Karpas-422 (cell line): ENCODE results near the gene CRISPLD2. TPM values are rescaled to one million over a fixed set of nuclear protein-coding genes. Genes with fewer than 3 reads are reported as not detected.

ENCODE experiments used
- DNase-seq: peaks from one replicate; pipeline ENCODE4 v3.0.0-alpha.2; 2015
- H2AFZ ChIP-seq: fragments of 200-600 bp; sonication (generic); 2 replicates; pipeline ENCODE4 v1.6.1; 2014; ENCODE audit warnings: antibody characterized with exemption, low read length, mixed read lengths
- H3K27ac ChIP-seq: fragments of 200-600 bp; sonication (generic); 2 replicates; pipeline ENCODE4 v1.5.1; 2014; ENCODE audit warnings: mild to moderate bottlenecking, low read length, moderate library complexity
- H3K27me3 ChIP-seq: fragments of 200-600 bp; sonication (generic); 2 replicates; pipeline ENCODE4 v1.6.1; 2014; ENCODE audit warnings: low read length, mixed read lengths
- H3K36me3 ChIP-seq: fragments of 200-600 bp; sonication (generic); 2 replicates; pipeline ENCODE4 v1.6.1; 2014; ENCODE audit warnings: low read length, mixed read lengths; ENCODE audit not compliant: insufficient read depth
- H3K4me1 ChIP-seq: fragments of 200-600 bp; sonication (generic); 2 replicates; pipeline ENCODE4 v1.6.1; 2014; ENCODE audit warnings: mild to moderate bottlenecking, low read length, mixed read lengths
- H3K4me2 ChIP-seq: fragments of 200-600 bp; sonication (generic); 2 replicates; pipeline ENCODE4 v1.6.1; 2014; ENCODE audit warnings: low read length, low read depth, mild to moderate bottlenecking; ENCODE audit not compliant: poor library complexity, severe bottlenecking
- H3K4me3 ChIP-seq: fragments of 200-600 bp; sonication (generic); 2 replicates; pipeline ENCODE4 v1.5.1; 2014; ENCODE audit warnings: mild to moderate bottlenecking, antibody characterized with exemption, low read length, mixed read lengths
- H3K79me2 ChIP-seq: fragments of 200-600 bp; sonication (generic); 2 replicates; pipeline ENCODE4 v1.6.1; 2014; ENCODE audit warnings: mild to moderate bottlenecking, low read length, mixed read lengths
- H3K9ac ChIP-seq: fragments of 200-600 bp; sonication (generic); 2 replicates; pipeline ENCODE4 v1.6.0; 2014; ENCODE audit warnings: low read length
- H3K9me2 ChIP-seq: fragments of 200-600 bp; sonication (generic), shearing (Covaris generic); replicated peaks from 2 replicates; pipeline ENCODE4 v1.6.0; 2014; ENCODE audit warnings: mild to moderate bottlenecking, low read length, moderate library complexity; ENCODE audit not compliant: insufficient read depth
- H3K9me3 ChIP-seq: fragments of 300-700, 200-600 bp; sonication (generic); 2 replicates; pipeline ENCODE4 v1.6.1; 2014; ENCODE audit warnings: low read length, mixed read lengths
- H4K20me1 ChIP-seq: fragments of 200-600 bp; sonication (generic); 2 replicates; pipeline ENCODE4 v1.6.1; 2014; ENCODE audit warnings: mild to moderate bottlenecking, antibody characterized with exemption, low read length, low read depth; ENCODE audit not compliant: insufficient read depth
- total RNA-seq: library from RNA; depleted of rRNA; stranded (reverse); fragments of >200 nt; shearing (Covaris generic); gene quantifications from 2 replicates; pipeline ENCODE4 v1.2.3, GENCODE V29; 2014; ENCODE audit warnings: low replicate concordance

CRISPLD2 gene
- total RNA-seq, 1 experiment from 2014 or later = not detected

- no peak overlapping the region for H3K4me3 ChIP-seq
Measured at GRCh38 chr16:84842516-84843148, 22.8 kb downstream of the CRISPLD2 start.

DNA sequence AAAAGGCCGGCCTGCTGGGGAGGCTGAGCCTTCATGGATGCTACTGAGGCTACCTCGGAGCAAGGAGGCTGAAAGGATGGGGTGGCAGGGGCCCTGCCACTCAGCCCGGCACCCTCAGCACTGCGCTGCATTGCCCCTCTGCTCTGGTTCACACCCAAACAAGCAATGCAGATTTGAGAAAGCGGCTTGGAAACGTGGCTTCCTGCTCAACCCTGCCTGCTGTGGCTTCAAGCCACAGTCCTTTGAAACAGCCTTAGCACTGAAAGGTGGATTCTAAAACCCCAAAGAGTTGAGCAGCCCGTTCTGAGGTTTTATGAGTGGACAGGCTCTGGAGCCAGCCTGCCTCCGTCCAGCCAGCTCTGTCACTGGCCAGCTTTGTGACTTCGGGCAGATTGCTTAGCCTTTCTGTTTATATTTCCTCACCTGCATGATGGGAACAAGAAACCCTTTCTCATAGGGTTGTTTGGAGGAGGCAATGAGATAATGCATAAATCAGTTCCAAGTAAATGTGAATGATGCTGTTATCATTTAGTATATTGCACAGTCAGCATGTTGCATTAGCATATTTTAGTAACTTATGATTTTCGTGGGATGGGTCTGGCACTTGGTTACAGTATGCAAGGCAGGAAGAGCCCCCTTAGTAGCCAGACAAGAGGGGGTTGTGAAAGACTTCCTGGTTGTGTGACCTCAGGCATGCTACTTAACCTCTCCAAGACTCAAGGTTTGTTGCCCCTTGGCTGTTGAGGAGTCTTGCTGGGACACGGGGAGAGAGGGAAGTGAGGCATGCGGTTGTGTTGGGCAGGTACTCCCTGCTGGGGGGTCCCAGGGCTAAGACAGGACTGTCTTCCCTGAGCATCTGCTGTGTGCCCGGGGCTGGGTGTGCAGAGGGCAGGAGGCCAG lies 23.6 kb downstream of the CRISPLD2 start:
- no peaks in the 10 kb centered on the region for H3K4me1 ChIP-seq
- H3K4me3 ChIP-seq = no peak overlapping the region
- no peak overlapping the region for H3K9ac ChIP-seq
- no peak overlapping the region for H3K4me2 ChIP-seq
- no peak for DNase-seq
- no peaks in the 10 kb centered on the region for H3K27me3 ChIP-seq
- H3K27ac ChIP-seq = no peak overlapping the region
- no peaks in the 10 kb centered on the region for H3K9me2 ChIP-seq
- H3K9me3 ChIP-seq = no peaks in the 10 kb centered on the region
- H4K20me1 ChIP-seq = no peaks in the 10 kb centered on the region
- no peaks in the 10 kb centered on the region for H3K79me2 ChIP-seq
- no peak overlapping the region for H2AFZ ChIP-seq
- no peaks in the 10 kb centered on the region for H3K36me3 ChIP-seq

More at GRCh38 chr16:84842516-84843148, 22.8 kb downstream of the CRISPLD2 start:
- no peaks in the 10 kb centered on the region for H3K27me3 ChIP-seq
- H4K20me1 ChIP-seq = no peaks in the 10 kb centered on the region
- no peaks in the 10 kb centered on the region for H3K9me3 ChIP-seq
- DNase-seq = no peak
- no peaks in the 10 kb centered on the region for H3K4me1 ChIP-seq
- H3K36me3 ChIP-seq = no peaks in the 10 kb centered on the region
- H3K9me2 ChIP-seq = no peaks in the 10 kb centered on the region
- no peak overlapping the region for H2AFZ ChIP-seq
- H3K79me2 ChIP-seq = no peaks in the 10 kb centered on the region
- H3K27ac ChIP-seq = no peak overlapping the region
- no peak overlapping the region for H3K4me2 ChIP-seq
- no peak overlapping the region for H3K9ac ChIP-seq

DNA sequence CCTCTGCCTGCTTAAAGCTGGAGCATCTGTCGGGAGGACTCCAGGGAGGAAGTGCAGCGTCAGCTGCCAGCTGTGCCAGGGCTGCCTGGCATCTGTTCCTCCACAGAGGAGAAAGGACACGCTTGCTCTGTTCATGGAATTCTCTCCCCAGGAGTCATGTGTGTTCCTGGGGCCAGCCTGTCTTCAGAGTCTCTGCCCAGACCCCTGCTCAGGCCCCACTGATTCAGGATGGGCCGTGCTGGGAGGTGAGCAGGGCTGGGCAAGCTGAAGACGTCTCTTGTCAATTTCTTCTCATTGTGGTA lies 24.2 kb downstream of the CRISPLD2 start:
- Histone ChIP-seq H3K36me3 (no peaks in the 10 kb centered on the region), H3K27me3 (no peaks in the 10 kb centered on the region), H3K27ac (no peak overlapping the region), H3K9ac (no peak overlapping the region), H4K20me1 (no peaks in the 10 kb centered on the region), H3K9me3 (no peaks in the 10 kb centered on the region), H3K4me2 (no peak overlapping the region), H3K4me1 (no peaks in the 10 kb centered on the region), H3K79me2 (no peaks in the 10 kb centered on the region), H3K9me2 (no peaks in the 10 kb centered on the region), H3K4me3 (no peak overlapping the region), H2AFZ (no peak overlapping the region)
- no peak for DNase-seq

DNA sequence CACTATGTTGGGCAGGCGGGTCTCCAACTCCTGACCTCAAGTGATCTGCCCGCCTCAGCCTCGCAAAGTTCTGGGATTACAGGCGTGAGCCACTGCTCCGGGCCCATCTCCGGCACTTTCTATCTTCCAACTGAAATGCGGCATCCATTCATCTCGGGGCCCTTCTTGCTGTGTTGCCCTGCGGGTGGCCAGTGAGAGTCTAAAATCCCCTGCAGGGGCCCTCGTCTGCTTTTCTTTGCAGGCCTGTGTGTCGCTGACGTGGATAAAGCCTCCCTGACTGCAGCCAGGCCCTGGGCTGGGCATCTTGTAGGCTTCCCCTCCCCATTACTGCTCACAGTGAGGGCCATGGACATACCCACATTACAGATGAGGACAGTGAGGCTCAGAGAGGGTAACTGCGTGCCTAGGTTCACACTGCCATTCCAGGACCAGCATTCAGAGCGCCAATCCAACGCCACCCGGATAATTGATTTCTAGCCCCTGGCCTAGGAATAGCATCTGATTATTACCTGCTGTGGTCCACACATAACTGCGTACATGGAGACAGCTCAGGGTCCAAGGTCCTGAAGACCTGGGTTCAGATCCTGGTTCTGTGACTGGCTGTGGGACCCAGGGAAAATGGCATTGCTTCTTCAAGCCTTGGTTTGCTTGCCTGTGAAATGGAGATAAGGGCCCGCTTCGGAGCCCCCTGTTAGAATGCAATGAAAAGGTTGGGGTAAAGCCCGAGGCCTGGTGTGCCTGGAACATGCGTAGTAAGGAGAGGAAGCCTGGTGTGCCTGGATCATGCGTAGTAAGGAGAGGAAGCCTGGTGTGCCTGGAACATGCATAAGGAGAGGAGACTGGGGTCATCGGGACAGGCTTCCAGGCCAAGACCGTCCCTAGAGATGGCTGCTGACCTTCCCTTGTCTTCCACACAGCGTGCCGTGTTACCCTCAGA lies 25.0 kb downstream of the CRISPLD2 start:
- Histone ChIP-seq H3K4me2 (no peak overlapping the region), H3K4me1 (no peaks in the 10 kb centered on the region), H3K36me3 (no peaks in the 10 kb centered on the region), H3K79me2 (no peaks in the 10 kb centered on the region), H3K27me3 (no peaks in the 10 kb centered on the region), H3K9ac (no peak overlapping the region), H3K9me2 (no peaks in the 10 kb centered on the region), H4K20me1 (no peaks in the 10 kb centered on the region), H2AFZ (no peak overlapping the region), H3K27ac (no peak overlapping the region), H3K4me3 (no peak overlapping the region), H3K9me3 (no peaks in the 10 kb centered on the region)
- DNase-seq = no peak

DNA sequence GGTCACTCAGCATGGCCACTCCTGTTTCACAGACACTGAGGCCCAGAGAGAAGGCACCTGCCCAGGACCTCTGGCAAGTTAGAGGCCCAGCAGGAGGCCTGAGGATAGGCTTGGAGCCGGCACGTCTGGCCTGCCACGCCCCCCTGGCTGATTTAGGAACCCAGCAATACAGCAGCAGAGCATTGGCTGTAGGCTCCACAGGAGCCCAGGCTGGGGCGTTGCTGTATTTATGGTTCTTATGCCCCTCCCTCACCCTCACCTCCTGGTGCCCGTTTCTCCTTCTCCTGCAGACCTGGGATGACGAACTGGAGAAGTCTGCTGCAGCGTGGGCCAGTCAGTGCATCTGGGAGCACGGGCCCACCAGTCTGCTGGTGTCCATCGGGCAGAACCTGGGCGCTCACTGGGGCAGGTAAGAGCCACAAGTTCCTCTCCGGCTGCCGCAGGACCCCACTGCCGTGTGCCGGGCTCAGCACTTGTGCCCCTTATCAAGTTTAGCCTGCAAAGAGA lies 25.8 kb downstream of the CRISPLD2 start:
- H3K27ac ChIP-seq = no peak overlapping the region
- H3K9me3 ChIP-seq = no peaks in the 10 kb centered on the region
- no peaks in the 10 kb centered on the region for H3K36me3 ChIP-seq

DNA sequence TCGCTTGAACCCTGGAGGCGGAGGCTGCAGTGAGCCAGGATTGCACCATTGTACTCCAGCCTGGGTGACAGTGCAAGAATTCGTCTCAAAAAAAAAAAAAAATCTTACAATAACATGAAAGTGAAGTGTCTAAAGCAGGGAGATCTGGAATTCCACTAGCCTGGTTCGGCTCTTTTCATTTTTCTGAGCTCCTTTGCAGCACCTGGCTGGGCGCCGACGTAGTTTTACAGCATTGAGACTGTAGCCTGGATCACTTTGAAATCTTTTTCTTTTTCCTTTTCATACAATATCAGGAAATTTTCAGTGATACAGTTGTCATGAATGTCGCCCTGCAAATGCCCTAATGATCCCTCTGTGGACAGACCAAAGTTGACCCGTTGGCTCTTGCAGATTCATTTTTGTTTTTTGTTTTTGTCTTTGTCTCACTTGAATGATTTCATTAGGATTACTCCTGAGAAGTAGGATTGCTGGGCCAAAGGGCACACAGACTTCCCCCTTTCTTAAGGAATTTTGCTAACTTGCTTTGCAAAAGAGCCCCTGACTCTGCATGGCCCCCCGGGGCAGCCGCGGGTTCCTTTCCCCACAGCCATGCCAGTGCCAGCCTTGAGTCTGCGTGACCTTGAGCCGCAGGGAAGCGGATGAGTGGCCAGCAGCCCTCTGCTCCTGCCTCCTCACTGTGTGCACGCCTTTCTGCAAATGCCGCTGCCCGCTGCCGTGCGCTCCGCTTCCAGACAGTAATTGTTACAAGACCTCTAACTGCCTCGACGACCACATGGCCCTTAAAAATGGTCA lies 28.0 kb downstream of the CRISPLD2 start:
- Histone ChIP-seq H3K36me3 (no peaks in the 10 kb centered on the region), H3K9me3 (no peaks in the 10 kb centered on the region), H3K9ac (no peak overlapping the region), H3K4me1 (no peaks in the 10 kb centered on the region), H3K4me3 (no peak overlapping the region), H4K20me1 (no peaks in the 10 kb centered on the region), H3K27ac (no peak overlapping the region), H3K79me2 (no peaks in the 10 kb centered on the region), H3K27me3 (no peaks in the 10 kb centered on the region), H3K4me2 (no peak overlapping the region), H3K9me2 (no peaks in the 10 kb centered on the region), H2AFZ (no peak overlapping the region)
- DNase-seq = no peak

More for the DNA sequence above, 25.8 kb downstream of the CRISPLD2 start:
- H3K79me2 ChIP-seq = no peaks in the 10 kb centered on the region
- no peaks in the 10 kb centered on the region for H3K9me2 ChIP-seq
- H2AFZ ChIP-seq = no peak overlapping the region
- H3K27me3 ChIP-seq = no peaks in the 10 kb centered on the region
- H3K4me2 ChIP-seq = no peak overlapping the region
- DNase-seq = no peak
- no peak overlapping the region for H3K9ac ChIP-seq
- H3K4me1 ChIP-seq = no peaks in the 10 kb centered on the region
- H3K4me3 ChIP-seq = no peak overlapping the region
- no peaks in the 10 kb centered on the region for H4K20me1 ChIP-seq

DNA sequence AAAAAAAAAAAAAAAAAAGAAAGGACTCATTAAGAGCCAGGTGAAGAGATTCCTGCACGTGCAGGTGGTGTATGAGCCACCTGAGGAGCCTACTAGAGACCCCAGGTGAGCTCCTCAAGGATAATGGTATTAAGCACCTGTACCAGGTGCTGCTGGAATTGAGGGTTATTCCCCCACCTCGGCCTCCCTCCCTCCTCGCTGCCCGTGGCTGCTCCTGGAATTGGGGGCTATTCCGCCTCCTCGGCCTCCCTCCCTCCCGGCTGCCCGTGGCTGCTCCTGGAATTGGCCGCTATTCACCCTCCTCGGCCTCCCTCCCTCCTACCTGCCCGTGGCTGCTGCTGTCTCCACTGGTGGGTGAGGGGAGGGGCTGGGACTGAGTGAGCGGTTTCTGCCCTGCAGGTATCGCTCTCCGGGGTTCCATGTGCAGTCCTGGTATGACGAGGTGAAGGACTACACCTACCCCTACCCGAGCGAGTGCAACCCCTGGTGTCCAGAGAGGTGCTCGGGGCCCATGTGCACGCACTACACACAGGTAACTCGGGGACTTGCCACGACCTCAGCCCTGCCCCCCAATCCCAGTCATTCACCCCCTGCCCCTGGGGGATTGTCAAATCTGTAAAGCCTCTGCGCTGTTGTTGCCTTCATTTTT lies 29.3 kb downstream of the CRISPLD2 start:
- Histone ChIP-seq H3K4me3 (no peak overlapping the region), H3K36me3 (no peaks in the 10 kb centered on the region), H3K4me2 (no peak overlapping the region), H3K79me2 (no peaks in the 10 kb centered on the region), H3K9me2 (no peaks in the 10 kb centered on the region), H3K27me3 (no peaks in the 10 kb centered on the region), H4K20me1 (no peaks in the 10 kb centered on the region), H3K4me1 (no peaks in the 10 kb centered on the region), H3K9ac (no peak overlapping the region), H2AFZ (no peak overlapping the region), H3K27ac (no peak overlapping the region), H3K9me3 (no peaks in the 10 kb centered on the region)
- no peak for DNase-seq
